Measurements from ENCODE around the gene MRPS27.

DNA sequence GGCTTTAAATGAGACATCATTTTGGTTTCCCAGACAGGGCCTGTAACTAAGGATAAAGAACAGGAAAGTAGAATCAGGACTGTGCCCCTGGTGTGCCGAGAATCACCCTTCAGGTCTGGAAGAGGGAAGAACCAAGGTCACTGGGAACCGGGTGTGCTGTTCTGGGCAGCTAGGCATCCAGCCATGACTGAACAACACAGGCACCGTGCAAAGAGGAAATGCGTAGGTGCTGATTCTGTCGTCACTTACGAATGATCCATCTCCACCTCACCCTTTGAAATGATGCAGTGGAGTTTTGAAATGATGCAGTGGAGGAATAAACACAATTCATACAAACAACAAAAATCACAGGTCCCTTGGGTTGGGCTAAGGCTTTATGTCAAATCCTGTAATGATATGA is 148.4 kb downstream of the MRPS27 start:
- TF ChIP-seq, protein P1, sequence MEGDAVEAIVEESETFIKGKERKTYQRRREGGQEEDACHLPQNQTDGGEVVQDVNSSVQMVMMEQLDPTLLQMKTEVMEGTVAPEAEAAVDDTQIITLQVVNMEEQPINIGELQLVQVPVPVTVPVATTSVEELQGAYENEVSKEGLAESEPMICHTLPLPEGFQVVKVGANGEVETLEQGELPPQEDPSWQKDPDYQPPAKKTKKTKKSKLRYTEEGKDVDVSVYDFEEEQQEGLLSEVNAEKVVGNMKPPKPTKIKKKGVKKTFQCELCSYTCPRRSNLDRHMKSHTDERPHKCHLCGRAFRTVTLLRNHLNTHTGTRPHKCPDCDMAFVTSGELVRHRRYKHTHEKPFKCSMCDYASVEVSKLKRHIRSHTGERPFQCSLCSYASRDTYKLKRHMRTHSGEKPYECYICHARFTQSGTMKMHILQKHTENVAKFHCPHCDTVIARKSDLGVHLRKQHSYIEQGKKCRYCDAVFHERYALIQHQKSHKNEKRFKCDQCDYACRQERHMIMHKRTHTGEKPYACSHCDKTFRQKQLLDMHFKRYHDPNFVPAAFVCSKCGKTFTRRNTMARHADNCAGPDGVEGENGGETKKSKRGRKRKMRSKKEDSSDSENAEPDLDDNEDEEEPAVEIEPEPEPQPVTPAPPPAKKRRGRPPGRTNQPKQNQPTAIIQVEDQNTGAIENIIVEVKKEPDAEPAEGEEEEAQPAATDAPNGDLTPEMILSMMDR (IDR thresholded peaks at IDR 0.05), result no peak
- no peak for TF ChIP-seq POLR2A (IDR thresholded peaks at IDR 0.05)

Measured in Peyer's patch (tissue), 4 donors.